RPMI7951 (cell line): ENCODE results near the gene GNPNAT1. TPM values are rescaled to one million over a fixed set of nuclear protein-coding genes. Genes with fewer than 3 reads are reported as not detected.
"Not testable (repeated sequence)": the region's sequence is repeated elsewhere in the genome, so short reads cannot be mapped to it uniquely, and the experiment has no call there.

Source experiments
- DNase-seq: peaks from one replicate; pipeline ENCODE4 v3.0.0-alpha.2; 2012; ENCODE audit warnings: low read depth
- total RNA-seq: library from RNA; depleted of rRNA; stranded (reverse); fragments of >200 nt; shearing (Covaris generic); gene quantifications from 2 replicates; pipeline ENCODE4 v1.2.3, GENCODE V29; 2014

The GNPNAT1 gene
- total RNA-seq, 1 experiment from 2014 or later: 16.5 TPM

GRCh38 chr14:52790011-52790755 is 1.2 kb downstream of the GNPNAT1 start:
- DNase-seq: no peak

GRCh38 chr14:52789118-52789517 is 2.3 kb downstream of the GNPNAT1 start:
- no peak for DNase-seq

GRCh38 chr14:52786887-52787286 is 4.5 kb downstream of the GNPNAT1 start:
- DNase-seq: no peak

GRCh38 chr14:52783206-52783605 is 8.2 kb downstream of the GNPNAT1 start:
- no peak for DNase-seq

- DNase-seq: no peak
Measured at GRCh38 chr14:52781629-52782028, 9.8 kb downstream of the GNPNAT1 start.

- DNase-seq: no peak
Measured at GRCh38 chr14:52780893-52781292, 10.5 kb downstream of the GNPNAT1 start.

- no peak for DNase-seq
Measured at GRCh38 chr14:52778702-52779101, 12.7 kb downstream of the GNPNAT1 start.

- no peak for DNase-seq
Measured at GRCh38 chr14:52776816-52777215, 14.6 kb downstream of the GNPNAT1 start.

GRCh38 chr14:52769887-52770286 is 21.5 kb downstream of the GNPNAT1 start:
- no peak for DNase-seq

GRCh38 chr14:52767058-52767833 is 24.2 kb downstream of the GNPNAT1 start:
- no peak for DNase-seq

GRCh38 chr14:52762923-52763322 is 28.5 kb downstream of the GNPNAT1 start:
- DNase-seq: not testable (repeated sequence)

GRCh38 chr14:52759145-52759544 is 32.3 kb downstream of the GNPNAT1 start:
- DNase-seq: no peak

GRCh38 chr14:52755607-52756316 is 35.6 kb downstream of the GNPNAT1 start:
- DNase-seq: no peak

GRCh38 chr14:52748647-52749292 is 42.6 kb downstream of the GNPNAT1 start:
- no peak for DNase-seq

GRCh38 chr14:52741865-52742264 is 49.5 kb downstream of the GNPNAT1 start:
- DNase-seq: no peak

GRCh38 chr14:52740751-52741150 is 50.7 kb downstream of the GNPNAT1 start:
- no peak for DNase-seq

- DNase-seq: no peak
Measured at GRCh38 chr14:52738409-52738808, 53.0 kb downstream of the GNPNAT1 start.

GRCh38 chr14:52735921-52736489 is 55.4 kb downstream of the GNPNAT1 start:
- no peak for DNase-seq

- no peak for DNase-seq
Measured at GRCh38 chr14:52733824-52734223, 57.6 kb downstream of the GNPNAT1 start.

- DNase-seq: peak; percentile 16
Measured at GRCh38 chr14:52730709-52731111, 60.7 kb downstream of the GNPNAT1 start.

- peak; percentile 96 for DNase-seq
Measured at GRCh38 chr14:52729925-52730708, 61.3 kb downstream of the GNPNAT1 start, which contains the start of gene STYX. Gene STYX (plus strand): TSS chr14:52730166. CDS start chr14:52730475, 309 bp downstream.
